Measurements from ENCODE around the gene SEMA5A. TPM values are rescaled to one million over a fixed set of nuclear protein-coding genes. Genes with fewer than 3 reads are reported as not detected.
"Not testable (repeated sequence)": the region's sequence is repeated elsewhere in the genome, so short reads cannot be mapped to it uniquely, and the experiment has no call there.

Gene SEMA5A
- total RNA-seq, 3 donors from 2014 or later = 3.0 to 35.4 (median 25.9) TPM

GRCh38 chr5:9408964-9409363 is 136.9 kb downstream of the SEMA5A start:
- Histone ChIP-seq H3K27me3 (no peaks in the 10 kb centered on the region), H3K9me3 (no peaks in the 10 kb centered on the region)
- intact Hi-C loops (cut with DNase I; ENCODE audit: low total_unique reads) = no loop called here

GRCh38 chr5:9405196-9405754 is 140.6 kb downstream of the SEMA5A start:
- Histone ChIP-seq H3K4me3 (no peak overlapping the region), H3K27ac (no peak overlapping the region), H3K36me3 (no peaks in the 10 kb centered on the region), H3K4me1 (no peaks in the 10 kb centered on the region), H3K9me3 (no peaks in the 10 kb centered on the region), H3K27me3 (no peaks in the 10 kb centered on the region)
- intact Hi-C loops (cut with DNase I; ENCODE audit: low total_unique reads) = no loop called here
- no peak for DNase-seq (ENCODE audit: low spot score in 2 of 2)
- TF ChIP-seq, protein P1, sequence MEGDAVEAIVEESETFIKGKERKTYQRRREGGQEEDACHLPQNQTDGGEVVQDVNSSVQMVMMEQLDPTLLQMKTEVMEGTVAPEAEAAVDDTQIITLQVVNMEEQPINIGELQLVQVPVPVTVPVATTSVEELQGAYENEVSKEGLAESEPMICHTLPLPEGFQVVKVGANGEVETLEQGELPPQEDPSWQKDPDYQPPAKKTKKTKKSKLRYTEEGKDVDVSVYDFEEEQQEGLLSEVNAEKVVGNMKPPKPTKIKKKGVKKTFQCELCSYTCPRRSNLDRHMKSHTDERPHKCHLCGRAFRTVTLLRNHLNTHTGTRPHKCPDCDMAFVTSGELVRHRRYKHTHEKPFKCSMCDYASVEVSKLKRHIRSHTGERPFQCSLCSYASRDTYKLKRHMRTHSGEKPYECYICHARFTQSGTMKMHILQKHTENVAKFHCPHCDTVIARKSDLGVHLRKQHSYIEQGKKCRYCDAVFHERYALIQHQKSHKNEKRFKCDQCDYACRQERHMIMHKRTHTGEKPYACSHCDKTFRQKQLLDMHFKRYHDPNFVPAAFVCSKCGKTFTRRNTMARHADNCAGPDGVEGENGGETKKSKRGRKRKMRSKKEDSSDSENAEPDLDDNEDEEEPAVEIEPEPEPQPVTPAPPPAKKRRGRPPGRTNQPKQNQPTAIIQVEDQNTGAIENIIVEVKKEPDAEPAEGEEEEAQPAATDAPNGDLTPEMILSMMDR (IDR thresholded peaks at IDR 0.05) = no peak
- TF ChIP-seq POLR2A (IDR thresholded peaks at IDR 0.05) (no peak), POLR2AphosphoS5 (IDR thresholded peaks at IDR 0.05) (no peak)

More at GRCh38 chr5:9408964-9409363, 136.9 kb downstream of the SEMA5A start:
- no peak overlapping the region for H3K27ac ChIP-seq
- TF ChIP-seq POLR2A (IDR thresholded peaks at IDR 0.05) (no peak), POLR2AphosphoS5 (IDR thresholded peaks at IDR 0.05) (no peak)
- TF ChIP-seq, protein P1 (IDR thresholded peaks at IDR 0.05) = no peak
- no peak for DNase-seq (ENCODE audit: low spot score in 2 of 2)
- H3K4me3 ChIP-seq = no peak overlapping the region
- no peaks in the 10 kb centered on the region for H3K4me1 ChIP-seq
- no peaks in the 10 kb centered on the region for H3K36me3 ChIP-seq

DNA sequence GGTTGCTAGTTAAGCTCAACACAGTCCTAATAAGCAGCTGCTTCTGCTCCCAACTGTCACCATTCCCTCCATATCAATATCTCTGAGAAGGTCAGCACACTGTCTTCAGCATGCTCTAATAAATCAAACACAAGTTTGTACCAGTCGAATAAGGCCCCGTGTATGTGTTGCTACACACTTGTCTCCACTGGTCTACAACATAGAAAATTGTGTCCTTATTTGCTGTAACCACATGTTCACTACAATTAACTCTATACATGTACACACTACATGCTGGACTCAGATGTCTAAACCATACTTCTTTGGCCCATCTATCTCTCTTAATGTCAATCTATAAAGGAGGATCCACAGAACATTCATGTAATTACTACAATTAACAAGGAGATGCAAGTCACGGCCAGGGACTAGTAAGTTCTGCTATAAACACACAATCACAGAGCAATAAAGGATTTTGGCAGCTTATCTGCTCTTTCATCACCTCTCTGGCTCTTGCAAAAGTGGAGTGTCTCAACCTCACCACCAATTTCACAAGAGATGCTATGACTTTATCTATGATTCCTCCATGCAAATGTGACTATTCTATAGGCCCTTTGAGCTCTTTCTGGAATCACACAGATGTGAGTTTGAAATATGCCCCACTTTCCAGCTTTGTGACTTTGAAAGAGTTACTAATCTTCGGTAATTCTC is 143.9 kb downstream of the SEMA5A start:
- Histone ChIP-seq H3K27me3 (no peaks in the 10 kb centered on the region), H3K27ac (no peak overlapping the region), H3K36me3 (no peaks in the 10 kb centered on the region), H3K4me3 (no peak overlapping the region), H3K4me1 (no peaks in the 10 kb centered on the region), H3K9me3 (peaks cover 0 to 3% of the 10 kb centered on the region in 2 donors)
- TF ChIP-seq POLR2A (IDR thresholded peaks at IDR 0.05) (no peak), POLR2AphosphoS5 (IDR thresholded peaks at IDR 0.05) (peak in 1 of 3 donors; percentile 19)
- TF ChIP-seq, protein P1 (IDR thresholded peaks at IDR 0.05) = no peak
- intact Hi-C loops (cut with DNase I; ENCODE audit: low total_unique reads) = loop anchor here (1.0 kb wide), 1 partner anchor 27 kb away; no protein-coding TSS in a partner anchor
- no peak for DNase-seq (ENCODE audit: low spot score in 2 of 2)

GRCh38 chr5:9399783-9400182 is 146.1 kb downstream of the SEMA5A start:
- DNase-seq (ENCODE audit: low spot score in 2 of 2); H3K4me3 ChIP-seq; H3K27me3 ChIP-seq; H3K9me3 ChIP-seq; H3K36me3 ChIP-seq; intact Hi-C loops (cut with DNase I; ENCODE audit: low total_unique reads); H3K4me1 ChIP-seq; H3K27ac ChIP-seq: not testable (repeated sequence)

- DNase-seq (ENCODE audit: low spot score in 2 of 2) = no peak
- Histone ChIP-seq H3K27me3 (no peaks in the 10 kb centered on the region), H3K4me1 (no peaks in the 10 kb centered on the region), H3K9me3 (peaks cover 0 to 3% of the 10 kb centered on the region in 2 donors), H3K27ac (no peak overlapping the region), H3K36me3 (no peaks in the 10 kb centered on the region), H3K4me3 (no peak overlapping the region)
- TF ChIP-seq POLR2A (IDR thresholded peaks at IDR 0.05) = no peak
- TF ChIP-seq, protein P1 (IDR thresholded peaks at IDR 0.05) = no peak
- intact Hi-C loops (cut with DNase I; ENCODE audit: low total_unique reads) = no loop called here
Measured at GRCh38 chr5:9399094-9399493, 146.8 kb downstream of the SEMA5A start.

Data from breast epithelium (tissue), 4 donors.